Measurements from ENCODE around the gene PARP8.

PARP8 gene

DNA sequence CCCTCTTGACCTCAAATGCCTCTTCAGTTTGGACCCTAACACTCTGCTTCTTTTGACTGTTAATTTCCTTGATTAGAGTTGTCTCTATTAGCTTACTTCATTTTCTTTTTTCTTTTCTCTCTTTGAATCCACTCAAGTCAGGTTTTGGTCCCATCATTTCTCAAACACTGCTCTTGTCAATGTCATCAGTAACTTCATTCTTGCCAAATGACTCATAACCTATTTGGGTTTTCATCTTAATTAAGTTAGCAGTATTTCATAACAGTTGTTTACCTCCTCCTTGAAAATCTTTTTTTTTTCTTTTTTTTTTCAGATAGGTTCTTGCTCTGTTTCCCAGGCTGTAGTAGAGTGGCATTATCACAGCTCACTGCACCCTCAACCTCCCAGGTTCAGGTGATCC lies 119.6 kb downstream of the PARP8 start:
- in situ Hi-C loops (cut with MboI; ENCODE audit: low sequenced_read_pairs, unreplicated experiment): no loop called here
- no peak for DNase-seq (ENCODE audit: low spot score)
- TF ChIP-seq, protein P1, sequence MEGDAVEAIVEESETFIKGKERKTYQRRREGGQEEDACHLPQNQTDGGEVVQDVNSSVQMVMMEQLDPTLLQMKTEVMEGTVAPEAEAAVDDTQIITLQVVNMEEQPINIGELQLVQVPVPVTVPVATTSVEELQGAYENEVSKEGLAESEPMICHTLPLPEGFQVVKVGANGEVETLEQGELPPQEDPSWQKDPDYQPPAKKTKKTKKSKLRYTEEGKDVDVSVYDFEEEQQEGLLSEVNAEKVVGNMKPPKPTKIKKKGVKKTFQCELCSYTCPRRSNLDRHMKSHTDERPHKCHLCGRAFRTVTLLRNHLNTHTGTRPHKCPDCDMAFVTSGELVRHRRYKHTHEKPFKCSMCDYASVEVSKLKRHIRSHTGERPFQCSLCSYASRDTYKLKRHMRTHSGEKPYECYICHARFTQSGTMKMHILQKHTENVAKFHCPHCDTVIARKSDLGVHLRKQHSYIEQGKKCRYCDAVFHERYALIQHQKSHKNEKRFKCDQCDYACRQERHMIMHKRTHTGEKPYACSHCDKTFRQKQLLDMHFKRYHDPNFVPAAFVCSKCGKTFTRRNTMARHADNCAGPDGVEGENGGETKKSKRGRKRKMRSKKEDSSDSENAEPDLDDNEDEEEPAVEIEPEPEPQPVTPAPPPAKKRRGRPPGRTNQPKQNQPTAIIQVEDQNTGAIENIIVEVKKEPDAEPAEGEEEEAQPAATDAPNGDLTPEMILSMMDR (IDR thresholded peaks at IDR 0.05; ENCODE audit: borderline replicate concordance, control extremely low read depth, extremely low read depth, insufficient read depth, missing control alignments): no peak

DNA sequence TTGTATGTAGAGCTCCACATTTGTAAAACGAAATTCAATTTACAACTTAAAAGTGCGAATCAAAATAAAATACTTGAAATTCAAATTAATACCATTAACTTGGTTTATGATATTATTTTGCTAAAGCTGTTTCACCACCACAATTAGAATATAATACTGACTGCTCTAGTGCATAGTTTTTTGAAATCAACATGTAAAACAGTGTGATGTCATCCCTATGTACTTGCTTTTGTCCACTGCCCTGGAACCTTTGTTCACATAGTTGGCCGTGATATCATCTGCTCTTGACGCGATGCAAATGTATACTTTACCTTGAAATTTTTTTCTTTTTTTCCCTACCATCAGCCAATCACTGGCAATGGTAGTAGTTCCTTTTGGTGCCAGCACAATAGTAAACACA lies 125.4 kb downstream of the PARP8 start:
- TF ChIP-seq, protein P1 (IDR thresholded peaks at IDR 0.05; ENCODE audit: borderline replicate concordance, control extremely low read depth, extremely low read depth, insufficient read depth, missing control alignments): no peak
- no peak for DNase-seq (ENCODE audit: low spot score)
- in situ Hi-C loops (cut with MboI; ENCODE audit: low sequenced_read_pairs, unreplicated experiment): no loop called here

DNA sequence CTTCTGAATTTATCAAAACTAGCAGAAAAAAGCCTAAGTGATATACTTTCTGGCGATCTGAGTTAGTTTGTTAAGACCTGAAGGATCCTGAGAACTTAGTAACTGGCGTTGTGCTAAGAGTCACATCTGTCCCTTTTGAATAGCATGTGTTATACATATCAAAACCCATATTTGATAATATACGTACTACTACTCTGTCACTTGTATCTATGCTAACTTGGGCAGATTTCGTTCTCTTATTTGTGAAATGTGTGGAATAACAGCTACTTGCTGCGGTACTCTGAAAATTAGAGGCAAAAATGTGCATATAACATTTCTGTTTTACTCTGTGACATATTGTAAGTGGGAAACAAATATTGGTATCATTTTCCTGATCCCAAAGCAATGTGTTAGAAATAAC lies 126.4 kb downstream of the PARP8 start:
- DNase-seq (ENCODE audit: low spot score): no peak
- in situ Hi-C loops (cut with MboI; ENCODE audit: low sequenced_read_pairs, unreplicated experiment): no loop called here
- TF ChIP-seq, protein P1 (IDR thresholded peaks at IDR 0.05; ENCODE audit: borderline replicate concordance, control extremely low read depth, extremely low read depth, insufficient read depth, missing control alignments): no peak

DNA sequence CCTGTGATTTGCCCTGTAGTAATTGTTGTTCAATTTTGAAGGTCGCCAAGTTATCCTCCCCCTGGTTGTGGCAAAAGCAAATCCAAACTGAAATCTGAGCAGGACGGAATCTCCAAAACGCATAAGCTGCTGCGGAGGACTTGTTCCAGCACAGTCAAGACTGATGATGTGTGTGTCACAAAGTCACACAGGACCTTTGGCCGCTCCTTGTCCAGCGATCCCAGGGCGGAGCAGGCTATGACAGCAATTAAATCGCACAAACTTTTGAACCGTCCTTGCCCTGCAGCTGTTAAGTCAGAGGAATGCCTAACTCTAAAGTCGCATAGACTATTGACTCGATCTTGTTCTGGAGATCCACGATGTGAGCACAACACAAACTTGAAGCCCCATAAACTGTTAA lies 128.4 kb downstream of the PARP8 start:
- no peak for DNase-seq (ENCODE audit: low spot score)
- in situ Hi-C loops (cut with MboI; ENCODE audit: low sequenced_read_pairs, unreplicated experiment): no loop called here
- TF ChIP-seq, protein P1 (IDR thresholded peaks at IDR 0.05; ENCODE audit: borderline replicate concordance, control extremely low read depth, extremely low read depth, insufficient read depth, missing control alignments): no peak

DNA sequence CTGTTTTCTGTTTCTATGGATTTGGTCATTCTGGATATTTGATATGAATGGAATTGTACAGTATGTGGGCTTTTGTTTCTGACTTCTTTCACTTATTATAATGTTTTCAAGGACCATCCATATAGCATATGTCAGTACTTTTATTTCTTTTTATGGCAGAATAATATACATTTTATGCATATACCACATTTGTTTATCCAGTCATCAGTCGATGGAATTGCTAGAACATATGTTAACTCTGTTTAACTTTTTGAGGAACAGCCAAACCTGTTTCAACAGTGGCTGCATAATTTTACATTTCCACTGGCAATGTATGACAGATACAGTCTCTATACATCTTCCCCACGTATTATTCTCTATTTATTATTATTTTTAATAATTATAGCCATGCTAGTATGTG lies 131.6 kb downstream of the PARP8 start:
- in situ Hi-C loops (cut with MboI; ENCODE audit: low sequenced_read_pairs, unreplicated experiment): no loop called here
- DNase-seq (ENCODE audit: low spot score): no peak
- TF ChIP-seq, protein P1 (IDR thresholded peaks at IDR 0.05; ENCODE audit: borderline replicate concordance, control extremely low read depth, extremely low read depth, insufficient read depth, missing control alignments): no peak

DNA sequence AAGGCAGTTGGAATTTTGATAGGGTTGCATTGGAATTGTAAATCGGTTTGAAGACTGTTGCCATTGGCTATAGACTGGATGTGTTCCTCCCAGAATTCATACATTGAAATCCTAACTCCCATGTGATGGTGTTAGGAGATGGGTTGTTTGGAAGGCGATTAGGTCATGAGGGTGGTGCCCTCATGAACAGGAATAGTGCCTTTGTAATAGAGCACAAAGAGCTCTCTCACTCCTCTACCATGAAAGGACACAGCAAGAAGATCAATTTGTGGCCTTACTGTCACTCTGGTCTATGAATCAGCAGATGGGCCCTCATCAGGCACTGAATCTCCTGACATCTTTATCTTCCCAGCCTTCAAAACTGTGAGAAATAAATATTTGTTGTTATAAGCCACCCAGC lies 133.2 kb downstream of the PARP8 start:
- TF ChIP-seq, protein P1 (IDR thresholded peaks at IDR 0.05; ENCODE audit: borderline replicate concordance, control extremely low read depth, extremely low read depth, insufficient read depth, missing control alignments): no peak
- in situ Hi-C loops (cut with MboI; ENCODE audit: low sequenced_read_pairs, unreplicated experiment): no loop called here
- DNase-seq (ENCODE audit: low spot score): no peak

DNA sequence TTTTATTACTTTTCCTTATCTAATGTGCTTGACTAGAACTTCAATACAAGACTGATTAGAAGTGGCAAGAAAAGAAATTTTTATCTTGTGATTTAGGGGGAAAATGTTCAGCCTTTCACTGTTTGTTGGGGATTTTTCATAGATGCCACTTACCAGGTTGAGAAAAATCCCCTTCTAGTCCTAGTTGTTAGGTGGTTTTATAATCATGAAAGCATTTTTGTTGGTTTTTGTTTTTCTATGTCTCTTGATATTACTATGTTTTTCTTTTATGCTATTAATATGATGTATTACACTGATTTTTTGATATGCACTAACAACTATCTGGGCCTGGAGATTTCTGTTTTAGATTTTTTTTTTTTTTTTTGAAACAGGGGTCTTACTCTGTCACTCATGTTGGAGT lies 134.0 kb downstream of the PARP8 start:
- TF ChIP-seq, protein P1 (IDR thresholded peaks at IDR 0.05; ENCODE audit: borderline replicate concordance, control extremely low read depth, extremely low read depth, insufficient read depth, missing control alignments): no peak
- peak; percentile 19 for DNase-seq (ENCODE audit: low spot score)
- in situ Hi-C loops (cut with MboI; ENCODE audit: low sequenced_read_pairs, unreplicated experiment): no loop called here
